HepG2 (cell line): ENCODE results near the gene RBM23. TPM values are rescaled to one million over a fixed set of nuclear protein-coding genes. Genes with fewer than 3 reads are reported as not detected.
A peak's percentile ranks its signal among the peaks of the same experiment; 100 is the strongest.

Experiments
- ARNT2 ChIP-seq: sonication (generic); formaldehyde crosslinking; IDR thresholded peaks from 2 replicates; pipeline ENCODE4 v1.8.0; 2022; ENCODE audit warnings: mild to moderate bottlenecking, low read depth, missing genetic modification reagents, moderate library complexity
- CENPT ChIP-seq: sonication (generic); formaldehyde crosslinking; IDR thresholded peaks from 2 replicates; pipeline ENCODE4 v1.8.0; 2022; ENCODE audit warnings: low read depth, mild to moderate bottlenecking, moderate library complexity, missing genetic modification reagents
- DRAP1 ChIP-seq: IDR thresholded peaks from 2 replicates; pipeline ENCODE4 v1.6.1; 2016; ENCODE audit warnings: missing genetic modification reagents, missing compliant biosample characterization
- EHMT2 ChIP-seq: fragments of 200-600 bp; sonication (generic); IDR thresholded peaks from 2 replicates; pipeline ENCODE4 v1.7.0; 2017; ENCODE audit warnings: antibody characterized with exemption, low read depth, low read length, borderline replicate concordance
- EP300 ChIP-seq, 3 experiments: sonication (generic) in 1 of 3; formaldehyde crosslinking in 1 of 3; IDR thresholded peaks; 2 replicates each; pipeline versions ENCODE4 v1.5.1 to v1.6.1; 2011 to 2020; ENCODE audit warnings: low read depth in 2 of 3, low read length in 2 of 3, borderline replicate concordance in 1 of 3, improper control_type of control experiment in 1 of 3, mild to moderate bottlenecking in 1 of 3, missing genetic modification reagents in 1 of 3, moderate library complexity in 1 of 3
- GRHL1 ChIP-seq: sonication (generic); formaldehyde crosslinking; conservative IDR thresholded peaks from 2 replicates; pipeline ENCODE4 v1.8.0; 2022; ENCODE audit warnings: missing genetic modification reagents
- JUND ChIP-seq: sonication (generic); formaldehyde crosslinking; IDR thresholded peaks from 2 replicates; pipeline ENCODE4 v1.8.0; 2022; ENCODE audit warnings: mild to moderate bottlenecking, missing genetic modification reagents
- KDM5B ChIP-seq: sonication (generic); formaldehyde crosslinking; IDR thresholded peaks from 2 replicates; pipeline ENCODE4 v1.4.0; 2020; ENCODE audit warnings: missing genetic modification reagents, mild to moderate bottlenecking, borderline replicate concordance
- MNT ChIP-seq: fragments of 450-650 bp; IDR thresholded peaks from 2 replicates; pipeline ENCODE4 v1.6.1; 2016
- MTA1 ChIP-seq: sonication (generic); formaldehyde crosslinking; IDR thresholded peaks from 2 replicates; pipeline ENCODE4 v1.4.0; 2020; ENCODE audit warnings: missing genetic modification reagents, mild to moderate bottlenecking, borderline replicate concordance
- PLRG1 ChIP-seq: fragments of 450-650 bp; conservative IDR thresholded peaks from 2 replicates; pipeline ENCODE4 v1.6.1; 2016
- THAP7 ChIP-seq: sonication (generic); formaldehyde crosslinking; IDR thresholded peaks from 2 replicates; pipeline ENCODE4 v1.8.1; 2023; ENCODE audit warnings: mild to moderate bottlenecking, missing genetic modification reagents
- ZNF232 ChIP-seq: sonication (generic); formaldehyde crosslinking; IDR thresholded peaks from 2 replicates; pipeline ENCODE4 v1.4.0; 2020; ENCODE audit warnings: missing genetic modification reagents, borderline replicate concordance
- ZNF382 ChIP-seq: sonication (generic); formaldehyde crosslinking; IDR thresholded peaks from 2 replicates; pipeline ENCODE4 v1.5.0; 2020; ENCODE audit warnings: missing genetic modification reagents, mild to moderate bottlenecking, borderline replicate concordance
- ZNF414 ChIP-seq: sonication (generic); formaldehyde crosslinking; IDR thresholded peaks from 2 replicates; pipeline ENCODE4 v1.5.0; 2020; ENCODE audit warnings: missing genetic modification reagents
- ZNF431 ChIP-seq: sonication (generic); formaldehyde crosslinking; IDR thresholded peaks from 2 replicates; pipeline ENCODE4 v1.9.0; 2022; ENCODE audit warnings: missing genetic modification reagents, low read depth, mild to moderate bottlenecking, borderline replicate concordance
- ZNF44 ChIP-seq: sonication (generic); formaldehyde crosslinking; IDR thresholded peaks from 2 replicates; pipeline ENCODE4 v1.5.1; 2020; ENCODE audit warnings: mild to moderate bottlenecking, missing genetic modification reagents
- ZNF510 ChIP-seq: sonication (generic); formaldehyde crosslinking; IDR thresholded peaks from 2 replicates; pipeline ENCODE4 v1.4.0; 2020; ENCODE audit warnings: low read depth, mild to moderate bottlenecking, missing genetic modification reagents
- ZNF549 ChIP-seq: sonication (generic); formaldehyde crosslinking; IDR thresholded peaks from 2 replicates; pipeline ENCODE4 v1.5.0; 2020; ENCODE audit warnings: missing genetic modification reagents
- ZNF597 ChIP-seq: sonication (generic); formaldehyde crosslinking; IDR thresholded peaks from 2 replicates; pipeline ENCODE4 v1.5.0; 2020; ENCODE audit warnings: missing genetic modification reagents
- ZNF841 ChIP-seq: sonication (generic); formaldehyde crosslinking; IDR thresholded peaks from 2 replicates; pipeline ENCODE4 v1.8.1; 2023; ENCODE audit warnings: missing genetic modification reagents, borderline replicate concordance
- polyA plus RNA-seq, 8 experiments: library from polyadenylated mRNA; depleted of rRNA in 3 of 8; stranded (reverse) in 7 of 8; unstranded in 1 of 8; fragments of >200 nt; fragmentation: Illumina TruSeq in 4 of 8; extraction: Trizol in 4 of 8; gene quantifications; 2 replicates each; pipeline versions ENCODE4 v1.2.1 to v1.2.3, GENCODE V29; 2011 to 2016; ENCODE audit warnings: low read depth in 4 of 8, missing spikeins in 1 of 8, mixed read lengths in 1 of 8; ENCODE audit not compliant: insufficient read depth in 1 of 8
- total RNA-seq, 5 experiments: library from RNA; depleted of rRNA; stranded (reverse); fragments of >200 nt; fragmentation: Illumina TruSeq; extraction: Trizol; gene quantifications; 2 replicates each; pipeline ENCODE4 v1.2.3, GENCODE V29; 2016; ENCODE audit warnings: low read depth in 1 of 5

The RBM23 gene
- total and polyA plus RNA-seq, 2 of the 13 experiments (the other 11 are each of a cell fraction or from before 2014, with no cell fraction given) = 1.5 to 2.1 TPM

- TF ChIP-seq ARNT2 (CRISPR knock-in tag) = peak; percentile 99
- no peak for TF ChIP-seq GRHL1 (CRISPR knock-in tag)
- TF ChIP-seq ZNF549 = peak; percentile 70; the same call in 1 of the 2 replicates
- TF ChIP-seq ZNF232 (CRISPR knock-in tag) = peak; percentile 90; the same call in 1 of the 2 replicates
- peak; percentile 70; the same call in 1 of the 2 replicates for TF ChIP-seq JUND (CRISPR knock-in tag)
- peak; percentile 70 for TF ChIP-seq MNT
- TF ChIP-seq ZNF510 = peak; percentile 97
- TF ChIP-seq EHMT2 = no peak; the same call in 1 of the 2 replicates
- no peak for TF ChIP-seq ZNF382 (CRISPR knock-in tag)
- peak; percentile 96 for TF ChIP-seq MTA1 (CRISPR knock-in tag)
- peak; percentile 91 for TF ChIP-seq ZNF431 (CRISPR knock-in tag)
- peak; percentile 99 for TF ChIP-seq ZNF44 (CRISPR knock-in tag)
- no peak; the same call in 1 of the 2 replicates for TF ChIP-seq CENPT (CRISPR knock-in tag)
- TF ChIP-seq THAP7 (CRISPR knock-in tag) = peak; percentile 46; the same call in 1 of the 2 replicates
- peak; percentile 97 for TF ChIP-seq DRAP1
- peak; percentile 100 for TF ChIP-seq ZNF597 (CRISPR knock-in tag)
- peak; percentile 56 to 82; a peak in 3 of 4 replicates for TF ChIP-seq EP300 (IDR thresholded peaks at IDR 0.05; ENCODE audit: low read depth in 2 of 2, low read length in 2 of 2)
- peak; percentile 64; the same call in 1 of the 2 replicates for TF ChIP-seq EP300 (CRISPR knock-in tag; IDR thresholded peaks at IDR 0.05; ENCODE audit: borderline replicate concordance)
- TF ChIP-seq KDM5B (CRISPR knock-in tag) = peak; percentile 96; the same call in 1 of the 2 replicates
- TF ChIP-seq ZNF841 (CRISPR knock-in tag) = 0 out of 2 replicates have a peak, but pooled peaks have one; percentile 8
- TF ChIP-seq PLRG1 = no peak
- TF ChIP-seq ZNF414 (CRISPR knock-in tag) = peak; percentile 99; the same call in 1 of the 2 replicates
These were observed 10.4 kb upstream of the RBM23 start, which contains the start of gene PRMT5 (continued) for GRCh38 chr14:22929104-22929960.
